Mesenchymal stem cell (in vitro differentiated cells and primary cell): ENCODE results near the gene GPR158.

Experiments used
- DNase-seq: peaks from one replicate; pipeline ENCODE4 v3.0.0-alpha.2; 2013
- H2AFZ ChIP-seq: one replicate; pipeline ENCODE4 v1.6.1; 2013; ENCODE audit warnings: low read depth, mild to moderate bottlenecking, control low read depth, inconsistent platforms, low read length, moderate library complexity
- H2AK5ac ChIP-seq: 2 replicates; pipeline ENCODE4 v1.6.1; 2013; ENCODE audit warnings: low read length, moderate library complexity, mild to moderate bottlenecking, inconsistent platforms; ENCODE audit not compliant: severe bottlenecking
- H2BK120ac ChIP-seq: one replicate; pipeline ENCODE4 v1.6.1; 2013; ENCODE audit warnings: low read depth, mild to moderate bottlenecking, inconsistent platforms, low read length, moderate library complexity
- H2BK12ac ChIP-seq, 2 experiments: one replicate each; pipeline ENCODE4 v1.6.1; 2013; ENCODE audit warnings: inconsistent platforms in 2 of 2, low read length in 2 of 2, mild to moderate bottlenecking in 2 of 2, moderate library complexity in 2 of 2, control low read depth in 1 of 2
- H2BK15ac ChIP-seq: one replicate; pipeline ENCODE4 v1.6.1; 2013; ENCODE audit warnings: mild to moderate bottlenecking, low read depth, inconsistent platforms; ENCODE audit not compliant: poor library complexity, severe bottlenecking
- H2BK5ac ChIP-seq: 2 replicates; pipeline ENCODE4 v1.6.1; 2013; ENCODE audit warnings: low read depth, mild to moderate bottlenecking, low read length, control low read depth, inconsistent platforms; ENCODE audit not compliant: poor library complexity, severe bottlenecking
- H3K14ac ChIP-seq, 2 experiments: one replicate each; pipeline ENCODE4 v1.6.1; 2013; ENCODE audit warnings: inconsistent platforms in 2 of 2, low read length in 2 of 2, control low read depth in 1 of 2, mild to moderate bottlenecking in 1 of 2, moderate library complexity in 1 of 2
- H3K18ac ChIP-seq, 2 experiments: one replicate each; pipeline ENCODE4 v1.6.1; 2013; ENCODE audit warnings: inconsistent platforms in 2 of 2, low read length in 2 of 2, control low read depth in 1 of 2, low read depth in 1 of 2, mild to moderate bottlenecking in 1 of 2
- H3K23ac ChIP-seq, 2 experiments: one replicate each; pipeline ENCODE4 v1.6.1; 2013; ENCODE audit warnings: inconsistent platforms in 2 of 2, low read length in 2 of 2, mild to moderate bottlenecking in 2 of 2, moderate library complexity in 2 of 2, control low read depth in 1 of 2
- H3K27ac ChIP-seq: 2 replicates; pipeline ENCODE4 v1.5.1; 2013; ENCODE audit warnings: mild to moderate bottlenecking, moderate library complexity, low read length, control low read depth, inconsistent platforms; ENCODE audit not compliant: poor library complexity, severe bottlenecking
- H3K27me3 ChIP-seq, 2 experiments: 2 replicates each; pipeline versions ENCODE4 v1.6.1 to v1.7.0; 2013; ENCODE audit warnings: low read length in 2 of 2, mild to moderate bottlenecking in 2 of 2, moderate library complexity in 2 of 2, control low read depth in 1 of 2, inconsistent platforms in 1 of 2; ENCODE audit not compliant: control insufficient read depth in 1 of 2, insufficient read depth in 1 of 2
- H3K36me3 ChIP-seq, 2 experiments: 2 replicates each; pipeline versions ENCODE4 v1.6.1 to v1.7.0; 2013; ENCODE audit warnings: low read length in 2 of 2, control low read depth in 1 of 2, inconsistent platforms in 1 of 2, low read depth in 1 of 2, mild to moderate bottlenecking in 1 of 2; ENCODE audit not compliant: insufficient read depth in 2 of 2, control insufficient read depth in 1 of 2
- H3K4ac ChIP-seq, 2 experiments: one replicate each; pipeline ENCODE4 v1.6.1; 2013; ENCODE audit warnings: inconsistent platforms in 2 of 2, low read length in 2 of 2, mild to moderate bottlenecking in 2 of 2, moderate library complexity in 2 of 2, control low read depth in 1 of 2, low read depth in 1 of 2
- H3K4me1 ChIP-seq: 2 replicates; pipeline ENCODE4 v1.6.1; 2013; ENCODE audit warnings: low read depth, low read length, control low read depth; ENCODE audit not compliant: control insufficient read depth, insufficient read depth
- H3K4me2 ChIP-seq: 2 replicates; pipeline ENCODE4 v1.6.1; 2013; ENCODE audit warnings: low read length, mild to moderate bottlenecking, inconsistent platforms; ENCODE audit not compliant: poor library complexity, severe bottlenecking
- H3K4me3 ChIP-seq, 2 experiments: 2 replicates each; pipeline versions ENCODE4 v1.5.1 to v1.7.0; 2013; ENCODE audit warnings: low read length in 2 of 2, mild to moderate bottlenecking in 2 of 2, control low read depth in 1 of 2, low read depth in 1 of 2; ENCODE audit not compliant: insufficient read depth in 1 of 2
- H3K79me1 ChIP-seq: replicated peaks from 2 replicates; pipeline ENCODE4 v1.6.1; 2013; ENCODE audit warnings: mild to moderate bottlenecking, control low read depth, low read length, inconsistent platforms; ENCODE audit not compliant: poor library complexity, severe bottlenecking
- H3K9ac ChIP-seq: 2 replicates; pipeline ENCODE4 v1.7.0; 2013; ENCODE audit warnings: mild to moderate bottlenecking, low read length, moderate library complexity
- H3K9me3 ChIP-seq: 2 replicates; pipeline ENCODE4 v1.7.0; 2013; ENCODE audit warnings: mild to moderate bottlenecking, low read length; ENCODE audit not compliant: control insufficient read depth
- H4K8ac ChIP-seq: one replicate; pipeline ENCODE4 v1.6.1; 2013; ENCODE audit warnings: inconsistent platforms, mild to moderate bottlenecking, low read length, moderate library complexity
- H4K91ac ChIP-seq: one replicate; pipeline ENCODE4 v1.6.1; 2013; ENCODE audit warnings: mild to moderate bottlenecking, low read length, inconsistent platforms
- WGBS: methylation state at CpG from one replicate; pipeline ENCODE4 v1.1.7; 2013; ENCODE audit warnings: mixed read lengths; 5-methylcytosine and 5-hydroxymethylcytosine counted together

Gene GPR158

DNA sequence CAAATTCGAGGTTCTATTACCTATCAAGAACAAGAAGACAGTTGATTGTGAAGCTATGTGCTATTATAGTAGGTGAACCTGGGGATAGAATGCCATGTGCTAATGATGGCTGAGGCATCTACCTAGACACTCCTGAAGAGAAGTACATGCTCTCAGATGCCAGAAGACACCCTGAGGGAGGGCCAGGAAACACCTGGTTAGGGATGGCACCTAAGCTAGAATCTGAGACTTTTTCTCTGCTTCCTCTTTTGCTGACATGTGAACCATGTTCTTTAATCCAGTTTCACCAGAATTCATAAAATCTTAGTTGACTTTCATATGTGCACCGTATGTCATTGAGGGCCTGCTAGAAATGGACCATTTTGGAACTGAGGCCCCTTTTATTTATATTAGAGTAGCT lies 242.8 kb downstream of the GPR158 start:
- Histone ChIP-seq H2AFZ (no peak overlapping the region), H3K9ac (no peak overlapping the region), H4K8ac (no peak overlapping the region), H3K4me1 (no peaks in the 10 kb centered on the region), H3K4me3 (no peak overlapping the region), H3K4ac (no peak overlapping the region), H3K14ac (no peak overlapping the region), H3K27ac (no peak overlapping the region), H3K27me3 (no peaks in the 10 kb centered on the region), H3K9me3 (peaks cover 7% of the 10 kb centered on the region), H2BK12ac (no peak overlapping the region), H3K23ac (no peak overlapping the region), H3K4me2 (no peak overlapping the region), H2BK5ac (no peak overlapping the region), H3K36me3 (no peaks in the 10 kb centered on the region), H2BK120ac (no peak overlapping the region), H2BK15ac (no peak overlapping the region), H3K18ac (no peak overlapping the region), H4K91ac (no peak overlapping the region), H3K79me1 (no peaks in the 10 kb centered on the region), H2AK5ac (no peak overlapping the region)
- WGBS: 54% methylated on average over 2 of the region's 2 CpGs
- no peak for DNase-seq

DNA sequence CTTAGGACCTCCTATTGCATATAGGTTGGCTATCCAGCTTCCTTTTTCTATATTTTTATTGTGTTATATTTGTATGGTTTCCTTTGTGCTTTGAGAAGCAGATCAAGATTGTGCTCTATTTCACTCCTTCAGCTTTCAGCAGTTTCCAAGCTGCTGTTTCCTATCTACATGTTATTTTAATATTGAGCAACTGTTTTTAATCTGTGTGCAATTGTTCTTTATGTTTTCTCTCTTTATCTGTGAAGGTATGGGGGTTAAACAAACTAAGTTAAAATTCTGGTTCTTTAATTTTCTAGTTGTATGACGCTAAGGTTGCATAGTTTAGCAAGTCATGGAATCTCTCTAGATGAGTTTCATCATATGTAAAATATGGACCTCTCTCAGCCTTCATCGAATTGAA lies 251.0 kb downstream of the GPR158 start:
- H2BK15ac ChIP-seq: no peak overlapping the region
- H3K27me3 ChIP-seq: no peaks in the 10 kb centered on the region
- no peak overlapping the region for H4K91ac ChIP-seq
- H3K36me3 ChIP-seq: no peaks in the 10 kb centered on the region
- H3K4ac ChIP-seq: no peak overlapping the region
- H2BK12ac ChIP-seq: no peak overlapping the region
- H3K14ac ChIP-seq: no peak overlapping the region
- DNase-seq: no peak
- no peak overlapping the region for H3K4me3 ChIP-seq
- H3K4me2 ChIP-seq: no peak overlapping the region
- no peak overlapping the region for H4K8ac ChIP-seq
- no peak overlapping the region for H2BK120ac ChIP-seq
- no peaks in the 10 kb centered on the region for H3K79me1 ChIP-seq
- no peaks in the 10 kb centered on the region for H3K4me1 ChIP-seq
- no peak overlapping the region for H3K23ac ChIP-seq
- no peak overlapping the region for H3K27ac ChIP-seq
- 71% methylated on average over 1 of the region's 2 CpGs for WGBS
- no peak overlapping the region for H2AK5ac ChIP-seq
- H3K18ac ChIP-seq: no peak overlapping the region
- no peak overlapping the region for H2BK5ac ChIP-seq
- no peak overlapping the region for H3K9ac ChIP-seq
- peaks cover 20% of the 10 kb centered on the region for H3K9me3 ChIP-seq
- no peak overlapping the region for H2AFZ ChIP-seq

DNA sequence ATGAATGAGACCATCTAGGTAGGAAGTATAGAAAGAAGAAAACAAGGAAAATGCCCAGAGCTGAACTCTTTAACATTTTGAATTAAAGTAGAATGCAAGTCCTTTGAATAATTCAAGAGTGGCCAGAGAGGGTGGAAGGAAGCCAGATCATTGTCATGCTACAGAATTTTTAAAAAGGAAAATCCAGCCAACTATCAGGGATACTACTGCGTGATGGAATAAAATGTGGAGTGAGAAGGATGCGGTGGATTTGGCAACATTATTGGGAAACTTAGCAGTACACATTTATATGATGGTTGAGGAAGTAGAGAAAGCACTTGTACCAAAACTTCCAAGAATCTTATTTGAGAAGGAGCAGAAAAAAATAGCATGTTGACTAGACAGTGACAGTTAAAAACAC lies 261.6 kb downstream of the GPR158 start:
- 74% methylated on average over 2 of the region's 2 CpGs for WGBS
- no peak overlapping the region for H3K23ac ChIP-seq
- H3K27ac ChIP-seq: no peak overlapping the region
- H3K4me3 ChIP-seq: no peak overlapping the region
- H4K8ac ChIP-seq: no peak overlapping the region
- H2BK12ac ChIP-seq: no peak overlapping the region
- DNase-seq: no peak
- no peaks in the 10 kb centered on the region for H3K79me1 ChIP-seq
- no peak overlapping the region for H3K18ac ChIP-seq
- H2BK15ac ChIP-seq: no peak overlapping the region
- H2BK120ac ChIP-seq: no peak overlapping the region
- H3K4me1 ChIP-seq: no peaks in the 10 kb centered on the region
- no peak overlapping the region for H2AK5ac ChIP-seq
- H3K9me3 ChIP-seq: no peaks in the 10 kb centered on the region
- no peak overlapping the region for H3K9ac ChIP-seq
- no peak overlapping the region for H4K91ac ChIP-seq
- H3K27me3 ChIP-seq: no peaks in the 10 kb centered on the region
- H3K4me2 ChIP-seq: no peak overlapping the region
- no peak overlapping the region for H2BK5ac ChIP-seq
- H3K36me3 ChIP-seq: no peaks in the 10 kb centered on the region
- no peak overlapping the region for H2AFZ ChIP-seq
- H3K14ac ChIP-seq: no peak overlapping the region
- no peak overlapping the region for H3K4ac ChIP-seq

DNA sequence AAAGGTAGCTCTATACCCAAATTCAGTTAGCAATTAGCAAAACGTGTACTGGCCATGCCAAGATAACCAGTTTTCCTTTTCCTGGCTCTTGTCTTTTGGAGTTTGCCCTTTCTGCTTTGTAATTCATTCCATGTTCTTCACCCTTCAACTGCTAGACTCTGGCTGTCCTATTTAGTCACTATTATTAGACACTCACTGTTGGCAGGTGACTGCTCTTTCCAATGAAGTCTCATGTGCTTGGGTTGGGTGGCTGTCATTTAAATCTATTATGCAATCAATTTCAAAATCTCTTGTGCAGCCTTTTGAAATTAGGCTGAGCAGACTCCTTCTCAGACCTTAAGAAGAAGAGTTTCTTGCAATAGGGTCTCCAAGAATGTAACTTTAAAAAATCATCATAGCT lies 266.5 kb downstream of the GPR158 start:
- H3K4me2 ChIP-seq: no peak overlapping the region
- H3K18ac ChIP-seq: no peak overlapping the region
- H3K9ac ChIP-seq: no peak overlapping the region
- H3K4ac ChIP-seq: no peak overlapping the region
- no peak overlapping the region for H3K23ac ChIP-seq
- 38% methylated on average over 1 of the region's 1 CpG for WGBS
- no peaks in the 10 kb centered on the region for H3K4me1 ChIP-seq
- no peak overlapping the region for H2BK15ac ChIP-seq
- H4K8ac ChIP-seq: no peak overlapping the region
- H2BK5ac ChIP-seq: no peak overlapping the region
- no peaks in the 10 kb centered on the region for H3K9me3 ChIP-seq
- H3K79me1 ChIP-seq: no peaks in the 10 kb centered on the region
- H3K27me3 ChIP-seq: no peaks in the 10 kb centered on the region
- no peak overlapping the region for H2BK120ac ChIP-seq
- H2AFZ ChIP-seq: no peak overlapping the region
- no peak overlapping the region for H3K4me3 ChIP-seq
- H3K36me3 ChIP-seq: no peaks in the 10 kb centered on the region
- no peak overlapping the region for H2AK5ac ChIP-seq
- H3K14ac ChIP-seq: no peak overlapping the region
- no peak overlapping the region for H2BK12ac ChIP-seq
- no peak for DNase-seq
- no peak overlapping the region for H3K27ac ChIP-seq
- H4K91ac ChIP-seq: no peak overlapping the region
